GM21786 (cell line): ENCODE results near the gene CDYL.

ENCODE experiments used
- ATAC-seq: cut with Tn5 transposase; IDR thresholded peaks from one replicate; pipeline ENCODE4 v1.9.1; 2021; ENCODE audit not compliant: unreplicated experiment

CDYL gene

GRCh38 chr6:4776131-4776492, at the start of gene CDYL:
Gene CDYL, plus strand, starts transcription at chr6:4776404. Its CDS starts 380 bp downstream, at chr6:4776784.
- peak; percentile 63 for ATAC-seq

- no peak for ATAC-seq
Measured at GRCh38 chr6:4726645-4727044, 49.6 kb upstream of the CDYL start.

- no peak for ATAC-seq
Measured at GRCh38 chr6:4727217-4727616, 49.0 kb upstream of the CDYL start.

GRCh38 chr6:4727671-4728435, 48.4 kb upstream of the CDYL start:
- ATAC-seq = peak; percentile 47

- no peak for ATAC-seq
Measured at GRCh38 chr6:4728436-4728769, 47.8 kb upstream of the CDYL start.

DNA sequence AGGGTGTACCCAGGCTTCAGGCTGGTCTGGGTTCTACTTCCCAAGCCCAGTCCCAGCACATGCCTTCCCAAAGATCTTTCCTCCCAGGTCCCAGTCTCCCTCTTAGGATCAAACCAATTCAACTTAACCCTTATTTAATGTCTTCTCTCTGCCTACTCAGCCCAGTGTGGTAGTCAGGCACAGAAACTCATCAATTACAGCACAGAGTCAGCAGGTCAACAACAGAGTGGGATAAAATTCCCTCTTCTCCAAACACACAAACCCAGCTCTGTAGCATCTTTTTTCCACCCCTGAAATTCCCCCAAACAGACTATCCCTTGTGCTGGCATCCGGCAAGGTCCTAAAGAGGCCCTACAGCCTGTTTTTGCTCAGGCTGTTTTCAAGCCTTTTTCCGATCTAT, 47.3 kb upstream of the CDYL start:
- no peak for ATAC-seq

DNA sequence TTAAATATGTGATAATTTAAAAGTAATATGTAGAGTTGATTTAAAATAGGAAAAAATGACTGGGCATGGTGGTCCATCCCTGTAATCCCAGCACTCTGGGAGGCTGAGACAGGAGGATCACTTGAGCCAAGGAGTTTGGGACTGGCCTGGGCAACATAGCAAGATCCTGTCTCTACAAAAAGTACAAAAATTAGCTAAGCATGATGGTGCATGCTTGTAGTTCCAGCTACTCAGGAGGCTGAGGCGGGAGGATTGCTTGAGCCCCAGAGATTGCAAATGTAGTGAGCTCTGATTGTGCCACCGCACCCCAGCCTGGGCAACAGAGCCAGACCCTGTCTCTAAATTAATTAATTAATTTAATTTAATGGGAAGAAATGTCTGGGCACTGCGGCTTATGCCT, 44.2 kb upstream of the CDYL start:
- ATAC-seq = no peak

DNA sequence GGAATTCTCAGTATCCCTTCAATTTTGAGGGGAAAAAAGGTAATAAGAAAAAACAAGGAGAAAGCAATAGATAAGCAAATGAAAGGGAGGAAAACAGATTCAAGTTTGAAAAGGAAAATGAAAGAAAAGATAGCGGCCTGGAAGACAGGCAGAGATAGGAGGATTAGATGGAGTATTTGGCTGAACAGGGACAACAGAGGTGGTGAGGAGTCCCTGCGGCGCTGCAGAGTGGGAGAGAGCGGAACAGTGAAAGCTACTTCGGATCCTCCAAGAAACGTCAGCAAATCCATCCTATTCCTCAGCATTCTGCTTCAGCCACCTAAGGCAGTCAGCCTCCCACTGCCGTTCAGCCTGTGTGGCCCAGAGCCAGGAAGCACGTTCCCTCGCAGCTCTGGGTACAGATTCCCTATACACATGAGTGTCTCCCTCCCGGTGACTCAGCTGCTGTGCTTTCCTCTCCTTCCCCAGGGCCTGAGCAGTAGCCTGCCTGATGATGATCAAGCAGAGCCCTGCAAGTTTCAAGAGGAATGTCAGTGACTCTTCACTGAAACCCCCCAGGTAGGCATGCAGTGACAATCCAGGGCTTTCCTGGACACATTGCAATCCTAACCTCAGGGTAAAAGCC, 43.4 kb upstream of the CDYL start:
- no peak for ATAC-seq

GRCh38 chr6:4736371-4736873, 39.8 kb upstream of the CDYL start:
- no peak for ATAC-seq

- no peak for ATAC-seq
Measured at GRCh38 chr6:4740032-4740431, 36.2 kb upstream of the CDYL start.

GRCh38 chr6:4743062-4743461, 33.1 kb upstream of the CDYL start:
- no peak for ATAC-seq

DNA sequence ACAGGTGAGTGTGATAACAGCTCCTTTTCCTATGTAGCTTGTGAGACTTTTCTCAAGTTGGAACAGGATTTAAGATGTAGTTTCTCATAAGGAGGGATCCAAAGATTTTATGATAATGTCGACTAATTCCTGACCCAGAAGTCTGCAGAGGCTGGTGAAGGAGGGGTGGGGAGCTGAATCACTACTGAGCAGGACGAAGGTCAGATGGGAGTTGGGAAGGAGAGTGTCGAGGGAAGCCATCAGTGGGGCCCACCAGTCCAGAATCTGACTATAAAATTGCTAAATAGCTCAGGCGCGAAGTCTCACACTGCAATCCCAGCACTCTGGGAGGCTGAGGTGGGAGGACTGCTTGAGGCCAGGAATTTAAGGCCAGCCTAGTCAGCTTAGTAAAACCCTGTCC, 32.3 kb upstream of the CDYL start:
- ATAC-seq = no peak

GRCh38 chr6:4747588-4747987, 28.6 kb upstream of the CDYL start:
- no peak for ATAC-seq

DNA sequence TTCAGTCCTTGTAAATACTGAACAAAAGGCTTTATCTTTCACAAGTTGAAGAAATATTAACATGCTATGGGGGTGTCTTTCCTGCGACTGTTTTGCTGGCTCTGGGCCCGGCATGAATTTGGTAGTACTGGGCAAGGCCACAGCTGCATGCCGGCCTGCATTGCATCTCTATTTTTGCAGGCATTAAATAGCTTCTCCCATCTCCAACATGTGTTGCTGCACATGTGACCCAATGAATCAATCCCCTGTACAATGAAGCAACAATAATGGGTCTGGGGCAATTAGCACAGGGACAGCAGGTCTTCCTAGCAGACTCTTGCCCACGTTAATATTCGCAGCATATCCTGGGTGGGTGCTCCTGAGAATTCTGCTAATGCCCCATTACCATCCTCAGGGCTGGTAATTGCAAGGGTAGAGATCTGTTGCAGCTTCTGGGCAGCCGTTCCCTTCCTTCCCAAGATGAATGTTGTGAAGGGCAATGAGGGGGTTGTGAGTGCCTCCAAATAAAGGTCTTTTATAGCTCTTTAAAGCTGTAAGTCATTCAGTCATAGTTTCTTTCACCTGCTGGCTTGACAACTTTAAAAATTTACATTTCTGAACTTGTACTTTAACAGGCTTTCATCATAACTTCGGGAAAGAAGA, 24.3 kb upstream of the CDYL start:
- ATAC-seq = no peak

- ATAC-seq = no peak
Measured at GRCh38 chr6:4756247-4756646, 20.0 kb upstream of the CDYL start.

DNA sequence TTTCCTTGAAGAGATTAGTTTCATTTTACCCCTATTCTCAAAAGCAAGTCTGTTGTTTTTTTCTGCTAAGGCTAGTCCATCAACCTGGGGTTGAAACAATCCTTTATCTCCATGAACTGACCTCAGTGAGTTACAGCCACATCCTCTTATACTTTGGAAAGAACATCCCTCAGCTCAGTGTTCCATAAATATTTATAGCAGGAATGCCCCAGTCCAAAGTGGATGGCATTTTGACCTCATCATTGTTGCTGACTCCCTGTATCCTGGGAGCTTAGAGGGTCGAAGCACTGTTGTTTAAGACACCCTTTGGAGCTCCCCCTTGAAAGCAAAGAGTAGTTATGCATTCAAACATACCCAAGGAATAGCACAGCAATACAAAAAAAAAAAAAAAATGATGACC, 16.2 kb upstream of the CDYL start:
- ATAC-seq = no peak

- ATAC-seq = no peak
Measured at GRCh38 chr6:4760773-4761172, 15.4 kb upstream of the CDYL start.

DNA sequence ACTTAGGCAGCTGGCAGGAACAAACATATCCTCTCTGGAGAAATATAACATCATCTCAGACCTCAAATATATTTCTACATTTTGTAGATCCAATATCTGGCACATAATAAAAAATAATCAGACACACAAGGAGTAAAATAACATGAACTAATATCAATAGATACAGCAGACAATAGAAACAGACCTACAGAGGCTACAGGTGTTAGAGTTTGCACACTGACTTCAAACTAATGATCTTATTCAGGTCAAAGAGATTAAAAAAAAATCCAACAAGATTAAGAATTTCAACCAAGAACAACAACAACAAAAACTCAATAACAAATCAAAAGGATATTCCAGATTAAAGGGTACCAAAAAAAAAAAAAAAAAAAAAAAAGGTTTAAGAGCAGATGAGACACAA, 13.9 kb upstream of the CDYL start:
- no peak for ATAC-seq

DNA sequence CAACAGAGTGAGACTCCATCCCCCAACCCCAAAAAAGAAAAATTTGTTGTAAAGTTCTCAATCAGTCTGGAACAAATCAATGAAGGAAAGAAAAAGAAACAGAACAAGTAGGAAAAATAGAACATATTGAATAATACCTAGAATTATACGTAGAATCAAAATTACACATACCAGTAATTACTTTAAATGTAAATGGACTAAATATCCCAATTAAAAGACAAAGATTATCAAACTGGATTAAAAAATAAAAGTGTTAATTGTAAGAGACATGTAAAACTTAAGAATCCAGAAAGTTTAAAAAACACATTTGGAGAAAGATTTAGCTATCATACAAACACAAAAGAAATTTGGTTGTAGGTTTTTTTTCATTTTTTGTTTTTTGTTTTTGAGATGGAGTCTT, 12.3 kb upstream of the CDYL start:
- ATAC-seq = no peak

GRCh38 chr6:4768815-4769214, 7.4 kb upstream of the CDYL start:
- no peak for ATAC-seq

GRCh38 chr6:4772750-4773149, 3.5 kb upstream of the CDYL start:
- no peak for ATAC-seq

- ATAC-seq = no peak
Measured at GRCh38 chr6:4773181-4773580, 3.0 kb upstream of the CDYL start.
